Nephron progenitor cell (in vitro differentiated cells): ENCODE measurements around the gene MOB3A.

Experiments used
- DNase-seq: peaks from one replicate; pipeline ENCODE4 v3.0.0; 2021
- H3K27ac Mint-ChIP-seq: 2 replicates; pipeline ENCODE4 v1.8.0; 2021; ENCODE audit warnings: mild to moderate bottlenecking, moderate library complexity, mixed read lengths
- H3K27me3 Mint-ChIP-seq: 2 replicates; pipeline ENCODE4 v1.8.0; 2021; ENCODE audit warnings: mild to moderate bottlenecking, low read depth, mixed read lengths; ENCODE audit not compliant: poor library complexity
- H3K36me3 Mint-ChIP-seq: 2 replicates; pipeline ENCODE4 v1.8.0; 2021; ENCODE audit warnings: low read depth, mixed read lengths
- H3K4me1 Mint-ChIP-seq: 2 replicates; pipeline ENCODE4 v1.8.0; 2021; ENCODE audit warnings: mixed read lengths
- H3K4me3 Mint-ChIP-seq: 2 replicates; pipeline ENCODE4 v1.8.0; 2021; ENCODE audit warnings: mild to moderate bottlenecking, moderate library complexity, mixed read lengths
- H3K9me3 Mint-ChIP-seq: 2 replicates; pipeline ENCODE4 v1.8.0; 2021; ENCODE audit warnings: mild to moderate bottlenecking, moderate library complexity, mixed read lengths
- TF ChIP-seq, protein P1 (sequence below): fragments of 200-600 bp; sonication (generic); IDR thresholded peaks from 2 replicates; pipeline ENCODE4 v1.5.0; 2021; ENCODE audit warnings: antibody characterized with exemption

MOB3A gene

GRCh38 chr19:2121416-2122051, 25.4 kb upstream of the MOB3A start:
- H3K36me3 Mint-ChIP-seq: peaks cover 17% of the 10 kb centered on the region
- no peak overlapping the region for H3K4me3 Mint-ChIP-seq
- no peaks in the 10 kb centered on the region for H3K27me3 Mint-ChIP-seq
- TF ChIP-seq, protein P1, sequence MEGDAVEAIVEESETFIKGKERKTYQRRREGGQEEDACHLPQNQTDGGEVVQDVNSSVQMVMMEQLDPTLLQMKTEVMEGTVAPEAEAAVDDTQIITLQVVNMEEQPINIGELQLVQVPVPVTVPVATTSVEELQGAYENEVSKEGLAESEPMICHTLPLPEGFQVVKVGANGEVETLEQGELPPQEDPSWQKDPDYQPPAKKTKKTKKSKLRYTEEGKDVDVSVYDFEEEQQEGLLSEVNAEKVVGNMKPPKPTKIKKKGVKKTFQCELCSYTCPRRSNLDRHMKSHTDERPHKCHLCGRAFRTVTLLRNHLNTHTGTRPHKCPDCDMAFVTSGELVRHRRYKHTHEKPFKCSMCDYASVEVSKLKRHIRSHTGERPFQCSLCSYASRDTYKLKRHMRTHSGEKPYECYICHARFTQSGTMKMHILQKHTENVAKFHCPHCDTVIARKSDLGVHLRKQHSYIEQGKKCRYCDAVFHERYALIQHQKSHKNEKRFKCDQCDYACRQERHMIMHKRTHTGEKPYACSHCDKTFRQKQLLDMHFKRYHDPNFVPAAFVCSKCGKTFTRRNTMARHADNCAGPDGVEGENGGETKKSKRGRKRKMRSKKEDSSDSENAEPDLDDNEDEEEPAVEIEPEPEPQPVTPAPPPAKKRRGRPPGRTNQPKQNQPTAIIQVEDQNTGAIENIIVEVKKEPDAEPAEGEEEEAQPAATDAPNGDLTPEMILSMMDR: no peak
- H3K27ac Mint-ChIP-seq: no peak overlapping the region
- no peaks in the 10 kb centered on the region for H3K9me3 Mint-ChIP-seq
- no peak for DNase-seq
- H3K4me1 Mint-ChIP-seq: no peaks in the 10 kb centered on the region

GRCh38 chr19:2120821-2121220, 24.7 kb upstream of the MOB3A start:
- Mint-ChIP-seq H3K27ac (no peak overlapping the region), H3K4me3 (no peak overlapping the region), H3K9me3 (no peaks in the 10 kb centered on the region), H3K27me3 (no peaks in the 10 kb centered on the region), H3K4me1 (no peaks in the 10 kb centered on the region), H3K36me3 (peaks cover 16% of the 10 kb centered on the region)
- DNase-seq: no peak
- TF ChIP-seq, protein P1: no peak

- H3K27ac Mint-ChIP-seq: no peak overlapping the region
- TF ChIP-seq, protein P1: no peak
- H3K4me1 Mint-ChIP-seq: no peaks in the 10 kb centered on the region
- peak; percentile 9 for DNase-seq
- H3K36me3 Mint-ChIP-seq: peaks cover 16% of the 10 kb centered on the region
- no peaks in the 10 kb centered on the region for H3K9me3 Mint-ChIP-seq
- no peaks in the 10 kb centered on the region for H3K27me3 Mint-ChIP-seq
- H3K4me3 Mint-ChIP-seq: no peak overlapping the region
Observed at GRCh38 chr19:2119921-2120785, 24.0 kb upstream of the MOB3A start.

DNA sequence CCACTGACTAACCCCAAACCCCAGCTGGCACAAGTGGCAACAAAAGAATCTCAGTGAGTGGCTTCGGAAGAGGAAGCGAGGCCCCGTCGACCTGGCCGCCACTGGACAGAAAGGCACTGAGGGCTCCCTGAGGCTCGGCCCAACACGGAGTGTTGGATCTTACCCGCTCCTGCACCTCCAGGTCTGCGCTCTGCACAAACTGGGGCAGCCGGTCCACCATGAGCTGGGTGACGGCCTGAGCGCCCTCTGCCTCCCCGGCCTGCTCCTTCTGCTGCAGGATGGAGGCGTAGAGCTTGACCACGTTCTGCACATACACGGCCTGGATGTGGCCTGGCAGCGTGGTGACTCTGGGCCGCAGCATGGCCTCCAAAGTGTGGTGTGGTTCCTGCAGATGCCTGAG, 22.3 kb upstream of the MOB3A start:
- Mint-ChIP-seq H3K36me3 (peaks cover 24% of the 10 kb centered on the region), H3K4me3 (no peak overlapping the region), H3K27ac (no peak overlapping the region), H3K4me1 (no peaks in the 10 kb centered on the region), H3K9me3 (no peaks in the 10 kb centered on the region), H3K27me3 (no peaks in the 10 kb centered on the region)
- TF ChIP-seq, protein P1: no peak
- DNase-seq: no peak

GRCh38 chr19:2117215-2117960, 21.3 kb upstream of the MOB3A start:
- H3K36me3 Mint-ChIP-seq: peaks cover 26% of the 10 kb centered on the region
- no peak for DNase-seq
- H3K27me3 Mint-ChIP-seq: no peaks in the 10 kb centered on the region

More at GRCh38 chr19:2117215-2117960, 21.3 kb upstream of the MOB3A start:
- TF ChIP-seq, protein P1: no peak
- Mint-ChIP-seq H3K4me3 (no peak overlapping the region), H3K9me3 (no peaks in the 10 kb centered on the region), H3K27ac (no peak overlapping the region), H3K4me1 (no peaks in the 10 kb centered on the region)
